ENCODE results near the gene CFAP119.
"Not testable (repeated sequence)": the region's sequence is repeated elsewhere in the genome, so short reads cannot be mapped to it uniquely, and the experiment has no call there.

CFAP119 gene
- total RNA-seq = 4.9 reads per million, percentile 19 among the genes with 10 or more reads in this experiment

DNA sequence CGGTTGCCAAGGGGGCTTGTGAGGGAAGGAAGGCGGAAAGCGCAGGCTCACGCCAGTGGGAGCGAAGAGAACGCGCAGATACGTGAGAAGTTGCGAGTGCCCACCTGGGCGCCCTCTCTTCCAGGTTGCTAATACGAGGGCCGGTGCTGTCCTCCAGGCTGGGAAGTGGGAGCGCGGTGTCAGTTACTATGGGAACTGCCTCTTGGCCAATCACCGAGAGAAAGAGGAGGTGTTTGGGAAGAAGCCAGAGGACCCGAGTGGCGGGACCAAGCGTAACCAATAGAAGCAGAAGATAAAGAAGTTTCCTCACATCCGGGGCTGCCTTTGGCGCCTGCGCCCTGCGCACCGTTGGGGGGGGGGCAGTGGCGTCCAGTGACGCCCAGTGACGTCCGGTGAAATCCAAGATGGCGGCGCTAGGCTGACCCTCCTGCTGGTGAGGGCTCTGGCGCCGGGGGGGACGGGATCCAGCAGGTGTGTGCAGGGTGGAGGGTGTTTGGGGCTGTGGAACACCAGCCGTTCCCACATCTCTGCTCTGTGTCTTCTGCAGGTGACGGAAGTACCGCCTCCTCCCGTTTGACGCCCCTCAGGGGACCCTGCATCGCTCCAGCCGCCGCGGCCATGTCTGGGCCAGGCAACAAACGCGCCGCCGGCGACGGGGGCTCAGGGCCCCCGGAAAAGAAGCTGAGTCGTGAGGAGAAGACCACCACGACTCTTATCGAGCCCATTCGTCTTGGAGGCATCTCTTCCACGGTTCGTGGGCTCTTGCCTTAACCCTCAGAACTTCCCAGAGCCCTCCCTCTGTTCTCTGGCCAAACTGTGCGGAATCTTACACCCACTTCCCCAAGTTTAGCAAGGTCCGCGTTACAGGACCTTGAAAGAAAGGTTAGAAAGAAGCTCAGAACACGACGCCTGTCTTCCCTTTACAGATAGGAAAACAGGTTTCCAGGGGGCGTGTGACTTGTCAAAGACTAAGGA, at the start of gene CFAP119, which contains the start of gene RNF40:
Gene CFAP119 (minus strand): TSS at position 135 of the 975 bp plus-strand sequence. CDS start 314 bp downstream, outside the sequence.
Gene RNF40 (plus strand): TSS at position 395 of the 975 bp plus-strand sequence. CDS start 224 bp downstream, at position 619.
- peak; percentile 91 for DNase-seq

DNA sequence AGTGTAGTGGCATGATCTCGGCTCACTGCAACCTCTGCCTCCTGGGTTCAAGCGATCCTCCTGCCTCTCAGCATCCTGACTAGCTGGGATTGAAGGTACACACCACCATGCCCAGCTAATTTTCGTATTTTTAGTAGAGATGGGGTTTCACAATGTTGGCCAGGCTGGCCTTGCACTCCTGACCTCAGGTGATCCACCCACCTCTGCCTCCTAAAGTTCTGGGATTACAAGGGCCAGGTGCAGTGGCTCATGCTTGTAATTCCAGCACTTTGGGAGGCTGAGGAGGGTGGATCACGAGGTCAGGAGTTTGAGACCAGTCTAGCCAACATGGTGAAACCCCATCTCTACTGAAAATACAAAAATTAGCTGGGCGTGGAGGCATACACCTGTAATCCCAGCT, 47.8 kb upstream of the CFAP119 start:
- DNase-seq = not testable (repeated sequence)

GRCh38 chr16:30808890-30809426, 47.1 kb upstream of the CFAP119 start:
- DNase-seq = not testable (repeated sequence)

DNA sequence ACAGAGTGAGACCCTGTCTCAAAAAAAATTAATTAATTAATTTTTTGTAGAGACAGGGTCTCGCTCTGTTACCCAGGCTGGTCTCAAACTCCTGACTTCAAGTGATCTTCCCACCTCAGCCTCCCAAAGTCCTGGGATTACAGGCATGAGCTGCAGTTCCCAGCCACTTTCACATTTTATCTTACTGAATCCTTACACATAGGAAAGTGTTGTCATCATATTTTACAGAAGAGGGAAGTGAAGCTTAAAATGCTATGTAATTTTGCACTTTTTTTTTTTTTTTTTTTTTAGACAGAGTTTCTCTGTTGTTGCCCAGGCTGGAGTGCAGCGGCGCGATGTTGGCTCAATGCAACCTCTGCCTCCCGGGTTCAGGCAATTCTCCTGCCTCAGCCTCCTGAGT, 46.3 kb upstream of the CFAP119 start:
- DNase-seq = no peak

DNA sequence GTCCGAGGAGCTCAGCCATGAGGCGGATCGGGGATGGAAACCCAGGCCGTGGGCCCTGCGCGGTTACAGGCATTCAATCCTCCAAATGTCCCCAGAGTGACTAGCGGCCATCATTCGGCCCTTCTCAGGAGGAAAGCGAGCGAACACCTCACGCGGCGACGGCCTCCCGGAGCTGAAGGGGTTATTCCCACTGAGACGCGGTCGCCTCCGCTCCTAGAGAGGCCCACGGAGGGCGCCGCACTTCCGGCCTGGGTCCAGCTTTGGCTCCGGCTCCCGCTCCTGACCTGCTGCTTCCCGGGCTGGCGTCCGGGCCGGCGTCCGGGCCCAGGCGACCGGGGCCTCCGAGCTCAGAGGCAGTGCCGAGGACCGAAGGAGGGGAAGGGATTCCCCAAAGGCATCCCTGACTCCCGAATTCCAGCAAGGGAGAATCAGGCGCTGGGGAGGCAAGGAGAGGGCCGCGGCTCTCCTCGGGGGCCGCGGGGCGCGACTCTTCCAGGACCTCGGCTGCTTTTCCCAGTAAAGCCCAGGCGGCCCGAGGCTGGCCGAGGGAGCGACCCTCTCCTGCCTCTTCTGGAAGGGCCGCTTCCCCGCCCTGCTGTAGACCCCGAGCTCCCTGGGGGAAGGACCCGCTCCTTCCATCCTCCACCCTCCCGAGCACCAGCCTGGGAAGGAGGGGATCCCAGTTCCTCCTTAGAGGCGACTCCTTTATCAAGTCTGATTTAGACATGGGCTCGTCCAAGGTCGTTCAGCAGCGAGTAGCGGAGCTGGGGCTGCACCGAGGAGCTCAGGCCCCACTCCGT, 43.7 kb upstream of the CFAP119 start:
- peak; percentile 42 for DNase-seq

- DNase-seq = no peak
Measured at GRCh38 chr16:30805056-30805369, 43.2 kb upstream of the CFAP119 start.

DNA sequence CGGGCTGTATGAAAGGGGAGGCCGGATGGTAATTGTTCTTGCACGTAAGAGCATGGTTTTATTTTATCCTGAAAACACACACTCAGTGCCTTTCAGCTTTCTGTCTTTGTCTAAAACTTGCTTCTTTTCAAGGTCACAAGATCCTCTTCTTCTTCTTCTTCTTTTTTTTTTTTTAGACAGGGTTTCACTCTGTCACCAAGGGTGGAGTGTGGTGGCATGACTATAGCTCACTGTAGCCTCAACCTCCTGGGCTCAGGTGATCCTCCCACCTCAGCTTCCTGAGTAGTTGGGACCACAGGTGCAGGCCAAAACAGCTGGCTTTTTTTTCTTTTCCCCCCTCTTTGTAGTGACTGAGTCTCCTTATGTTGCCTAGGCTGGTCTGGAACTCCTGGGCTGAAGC, 41.1 kb upstream of the CFAP119 start:
- no peak for DNase-seq

GRCh38 chr16:30797670-30798309, 35.9 kb upstream of the CFAP119 start:
- no peak for DNase-seq

DNA sequence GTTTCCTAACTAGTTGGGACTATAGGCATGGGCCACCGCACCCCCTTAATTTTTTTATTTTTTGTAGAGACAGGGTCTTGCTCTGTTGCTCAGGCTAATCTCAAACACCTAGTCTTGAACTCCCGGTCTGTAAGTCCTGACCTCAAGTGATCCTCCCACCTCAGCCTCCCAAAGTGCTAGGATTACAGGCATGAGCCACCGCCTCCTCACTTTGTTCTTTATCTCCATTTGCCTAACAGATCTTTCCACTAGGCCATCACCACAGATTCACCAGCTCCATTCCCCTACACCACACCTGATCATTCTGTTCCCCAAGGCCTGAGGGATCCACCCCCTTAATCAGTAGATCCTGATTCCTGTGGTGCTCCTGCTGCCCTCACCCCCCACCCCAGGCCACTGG, 32.8 kb upstream of the CFAP119 start:
- no peak for DNase-seq

DNA sequence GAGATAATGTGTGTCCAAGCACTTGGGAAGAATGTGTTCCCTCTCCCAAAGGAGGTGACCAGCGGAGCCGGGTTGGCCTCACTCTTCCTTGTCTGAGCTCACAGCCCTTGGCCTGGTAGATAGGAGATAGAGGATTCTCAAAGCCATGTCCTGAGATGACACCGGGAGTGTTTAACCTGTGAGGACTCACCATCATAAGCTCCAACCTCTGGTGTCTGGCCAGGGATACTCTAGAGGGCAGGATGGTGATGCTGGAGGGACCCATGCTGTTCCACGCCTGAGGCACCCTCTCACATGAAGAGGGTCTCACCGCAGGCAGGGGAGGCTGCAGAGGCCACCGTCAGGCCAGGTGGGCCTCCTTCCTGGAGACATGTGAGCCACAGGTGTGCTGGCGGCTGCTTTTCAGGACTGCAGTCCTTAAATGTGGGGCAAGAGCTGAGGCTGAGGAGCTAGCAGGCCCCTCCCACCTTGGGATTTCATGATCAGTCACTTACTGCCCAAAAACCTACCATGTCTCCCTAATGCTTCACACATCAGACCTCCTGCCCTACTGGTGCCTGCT, 31.7 kb upstream of the CFAP119 start:
- no peak for DNase-seq

GRCh38 chr16:30787613-30788378, 25.9 kb upstream of the CFAP119 start:
- DNase-seq = no peak

DNA sequence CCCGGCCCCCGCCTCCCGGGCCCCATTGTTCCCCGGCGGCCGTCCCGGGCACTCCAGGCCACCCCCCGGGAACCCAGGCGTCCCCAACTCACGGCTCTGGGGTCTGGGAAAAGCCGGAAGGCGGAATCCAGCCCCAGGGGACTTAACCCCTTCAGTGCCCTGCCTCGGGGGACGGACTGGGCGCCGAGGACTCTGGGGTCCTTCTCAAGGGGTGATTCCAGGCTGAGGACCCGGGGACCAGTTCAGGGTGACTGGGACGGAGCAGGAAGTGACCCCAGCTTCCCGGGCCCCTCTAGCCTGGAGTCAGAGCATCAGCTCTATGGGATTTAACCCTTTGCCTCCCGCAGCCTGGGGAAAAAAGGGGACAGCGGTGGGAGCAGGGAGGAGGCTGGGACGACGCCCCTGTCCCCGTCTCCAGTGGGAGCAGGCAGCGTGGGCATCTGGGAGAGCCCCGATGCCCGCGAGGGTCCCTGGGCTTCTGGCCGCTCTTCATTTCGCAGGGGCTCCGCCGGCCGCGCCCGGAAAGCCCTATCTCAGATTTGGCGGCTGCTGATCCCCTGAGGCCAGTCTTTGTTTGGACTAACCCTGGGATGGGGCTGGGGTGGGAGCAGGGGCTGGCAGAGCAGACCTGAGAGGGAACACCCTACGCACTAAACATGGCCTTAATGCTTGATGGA, 25.2 kb upstream of the CFAP119 start, which contains the start of gene ZNF629:
Gene ZNF629 (minus strand): TSS at position 270 of the 677 bp plus-strand sequence. CDS start 2,723 bp downstream, outside the sequence.
- no peak for DNase-seq

DNA sequence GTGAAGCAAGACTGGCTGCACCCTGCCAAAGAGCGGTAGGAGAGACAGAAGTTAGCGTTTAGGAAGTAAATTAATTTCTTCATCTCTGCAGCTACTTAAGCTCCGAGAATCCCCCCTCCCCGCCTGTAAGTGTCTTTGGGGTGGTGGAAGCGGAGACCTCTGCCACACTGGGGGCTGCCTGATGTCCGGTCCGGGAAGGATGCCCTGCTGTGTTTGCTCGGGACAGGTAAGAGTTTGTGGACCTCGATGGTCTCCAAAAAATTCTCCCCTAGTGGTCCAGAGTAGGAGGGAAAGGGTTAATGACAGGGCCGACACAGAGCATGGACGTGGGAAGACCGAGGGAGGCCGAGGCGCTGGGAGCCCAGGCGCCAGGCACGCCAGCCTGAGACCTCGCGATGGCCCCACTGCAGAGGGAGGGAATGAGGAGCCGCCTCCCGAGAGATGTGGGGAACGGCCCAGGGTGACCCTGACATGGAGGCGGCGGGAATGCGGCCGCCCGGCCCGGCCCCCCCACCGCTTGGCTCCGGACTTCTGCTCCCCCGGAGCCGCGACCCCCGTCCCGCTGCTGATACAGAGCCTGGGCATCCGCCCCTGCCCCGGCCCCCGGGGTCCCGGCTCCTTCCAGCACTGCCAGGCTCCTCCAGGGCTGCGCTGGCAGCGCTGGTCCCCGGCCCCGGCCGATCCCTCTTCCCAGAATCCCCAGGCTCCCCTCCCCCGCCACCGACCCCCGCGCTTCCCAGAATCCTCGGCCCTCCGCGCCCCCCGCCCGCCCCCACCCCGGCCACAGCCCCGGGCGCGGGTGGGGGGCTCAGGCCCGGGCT, 24.5 kb upstream of the CFAP119 start:
- no peak for DNase-seq

GRCh38 chr16:30785126-30786106, 23.6 kb upstream of the CFAP119 start:
- DNase-seq = no peak

DNA sequence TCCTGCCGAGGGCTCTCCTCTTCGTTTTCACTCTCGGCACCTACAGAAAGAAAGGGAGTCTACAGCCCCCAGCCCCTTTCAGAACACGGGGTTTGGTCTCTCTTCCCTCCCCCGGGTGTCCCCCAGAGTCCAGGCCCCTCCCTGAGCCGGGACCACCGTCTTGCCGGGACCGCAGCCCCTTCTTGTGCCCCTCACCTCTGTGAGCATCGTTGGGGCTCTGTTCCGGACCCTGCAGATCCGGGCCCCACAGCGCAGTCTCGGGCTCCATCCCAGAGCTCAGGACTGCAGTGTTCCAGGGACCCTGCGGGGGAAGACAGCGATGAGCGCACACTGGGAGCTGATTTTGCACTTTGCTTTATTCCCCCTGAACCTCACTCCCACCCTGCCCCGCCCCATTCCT, 22.4 kb upstream of the CFAP119 start:
- DNase-seq = no peak

GRCh38 chr16:30783280-30784109, 21.6 kb upstream of the CFAP119 start:
- no peak for DNase-seq

DNA sequence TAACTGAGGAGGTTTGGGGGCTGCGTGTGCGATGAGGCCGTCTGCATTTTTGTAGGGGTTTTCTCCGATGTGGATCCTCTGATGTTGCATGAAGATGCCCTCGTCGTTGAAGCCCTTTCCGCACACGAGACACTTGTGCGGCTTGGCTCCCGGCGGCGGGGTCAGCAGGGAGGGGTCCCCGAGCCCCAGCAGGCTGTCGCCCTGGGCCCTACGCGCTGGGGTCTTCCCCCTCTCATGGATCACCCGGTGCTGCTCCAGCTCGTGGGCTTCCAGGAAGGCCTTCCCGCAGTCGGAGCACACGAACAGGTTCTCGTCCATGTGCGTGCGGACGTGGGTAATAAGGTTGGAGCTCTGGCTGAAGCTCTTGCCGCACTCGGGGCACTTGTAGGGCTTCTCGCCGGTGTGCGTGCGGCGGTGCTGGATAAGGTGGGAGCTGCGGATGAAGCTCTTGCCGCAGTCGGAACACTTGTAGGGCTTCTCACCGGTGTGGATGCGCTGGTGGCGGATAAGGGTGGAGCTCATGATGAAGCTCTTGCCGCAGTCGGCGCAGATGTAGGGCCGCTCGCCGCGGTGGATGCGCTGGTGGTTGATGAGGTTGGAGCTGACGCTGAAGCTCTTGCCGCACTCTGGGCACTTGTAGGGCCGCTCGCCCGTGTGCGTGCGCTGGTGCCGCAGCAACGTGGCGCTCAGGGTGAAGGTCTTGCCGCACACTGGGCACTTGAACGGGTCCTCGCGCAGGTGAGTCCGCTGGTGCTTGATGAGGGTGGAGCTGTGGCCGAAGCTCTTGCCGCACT, 20.8 kb upstream of the CFAP119 start:
- DNase-seq = no peak
